DOHH2 (cell line): ENCODE measurements around the gene ZFAND2B.
A peak's percentile ranks its signal among the peaks of the same experiment; 100 is the strongest.

ENCODE experiments used
- H3F3A ChIP-seq: fragments of 200-600 bp; sonication (generic), shearing (Covaris generic); 2 replicates; pipeline ENCODE4 v1.6.0; 2016; ENCODE audit warnings: antibody characterized with exemption, mild to moderate bottlenecking; ENCODE audit not compliant: control insufficient read depth, insufficient read depth
- H3K27ac ChIP-seq: fragments of 200-600 bp; sonication (generic); 2 replicates; pipeline ENCODE4 v1.5.1; 2014; ENCODE audit warnings: low read depth, mild to moderate bottlenecking, low read length, moderate library complexity
- H3K27me3 ChIP-seq: fragments of 200-600 bp; sonication (generic); 2 replicates; pipeline ENCODE4 v1.6.1; 2014; ENCODE audit warnings: mild to moderate bottlenecking, low read length, mixed read lengths; ENCODE audit not compliant: control insufficient read depth
- H3K36me3 ChIP-seq: fragments of 200-600 bp; sonication (generic); 2 replicates; pipeline ENCODE4 v1.6.1; 2014; ENCODE audit warnings: mild to moderate bottlenecking, low read length, moderate library complexity, mixed read lengths; ENCODE audit not compliant: control insufficient read depth
- H3K4me1 ChIP-seq: fragments of 200-600 bp; sonication (generic); 2 replicates; pipeline ENCODE4 v1.6.1; 2014; ENCODE audit warnings: mild to moderate bottlenecking, low read length, mixed read lengths; ENCODE audit not compliant: control insufficient read depth
- H3K4me2 ChIP-seq: fragments of 200-600 bp; sonication (generic); 2 replicates; pipeline ENCODE4 v1.6.0; 2014; ENCODE audit warnings: mild to moderate bottlenecking, low read length, moderate library complexity
- H3K4me3 ChIP-seq: fragments of 200-600 bp; sonication (generic); 2 replicates; pipeline ENCODE4 v1.5.1; 2014; ENCODE audit warnings: mild to moderate bottlenecking, low read length, mixed read lengths
- H3K79me2 ChIP-seq: fragments of 200-600 bp; sonication (generic); 2 replicates; pipeline ENCODE4 v1.6.1; 2014; ENCODE audit warnings: mild to moderate bottlenecking, low read length, mixed read lengths; ENCODE audit not compliant: control insufficient read depth
- H3K9me2 ChIP-seq: fragments of 200-600 bp; sonication (generic); replicated peaks from 2 replicates; pipeline ENCODE4 v1.6.1; 2014; ENCODE audit warnings: mild to moderate bottlenecking, low read length, mixed read lengths; ENCODE audit not compliant: control insufficient read depth
- H3K9me3 ChIP-seq: fragments of 200-600 bp; sonication (generic); 2 replicates; pipeline ENCODE4 v1.6.1; 2014; ENCODE audit warnings: antibody characterized with exemption, low read length, mixed read lengths; ENCODE audit not compliant: control insufficient read depth, insufficient read depth
- H4K20me1 ChIP-seq: fragments of 200-600 bp; sonication (generic); 2 replicates; pipeline ENCODE4 v1.6.0; 2014; ENCODE audit warnings: low read depth, mild to moderate bottlenecking, antibody characterized with exemption, low read length, moderate library complexity; ENCODE audit not compliant: control insufficient read depth, insufficient read depth
- EZH2phosphoT487 ChIP-seq: fragments of 200-600 bp; sonication (generic); IDR thresholded peaks from 2 replicates; pipeline ENCODE4 v1.6.1; 2017; ENCODE audit warnings: borderline replicate concordance, mild to moderate bottlenecking, antibody characterized with exemption, low read length, moderate library complexity, mixed read lengths
- TF ChIP-seq, protein P1 (sequence below): fragments of 200-600 bp; sonication (generic); IDR thresholded peaks from one replicate; pipeline ENCODE4 v1.5.1; 2014; ENCODE audit warnings: antibody characterized with exemption, mild to moderate bottlenecking, low read depth, low read length; ENCODE audit not compliant: poor library complexity, severe bottlenecking

ZFAND2B gene

DNA sequence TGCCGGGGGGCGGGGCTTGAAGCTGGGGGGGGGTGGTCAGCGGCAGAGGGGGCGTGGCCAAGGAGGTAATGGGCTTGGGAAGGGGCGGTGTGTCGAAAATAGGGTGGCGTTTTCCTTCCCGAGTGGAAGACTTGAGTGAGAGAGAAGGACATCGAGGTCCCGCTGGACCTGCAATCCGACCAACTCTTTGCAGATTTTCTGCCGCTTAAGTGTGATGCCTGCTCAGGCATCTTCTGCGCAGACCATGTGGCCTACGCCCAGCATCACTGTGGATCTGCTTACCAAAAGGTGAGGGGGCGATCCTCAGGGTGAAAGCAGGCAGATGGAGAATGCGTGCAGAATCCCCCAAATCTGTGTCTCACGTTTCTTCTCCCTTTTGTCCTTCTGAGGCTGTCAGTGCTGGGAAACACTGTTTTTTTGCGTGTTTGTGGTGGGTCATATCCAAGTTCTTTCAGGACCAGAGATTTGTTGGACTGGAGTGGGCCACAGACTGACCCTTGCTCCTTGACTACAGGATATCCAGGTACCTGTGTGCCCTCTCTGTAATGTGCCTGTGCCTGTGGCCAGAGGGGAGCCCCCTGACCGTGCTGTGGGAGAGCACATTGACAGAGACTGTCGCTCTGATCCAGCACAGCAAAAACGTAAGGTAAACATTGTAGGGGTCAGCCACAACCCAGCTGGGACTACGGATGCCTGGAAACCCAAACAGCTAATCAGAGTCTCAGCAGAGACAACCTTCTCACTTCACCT, 727 bp downstream of the ZFAND2B start:
- TF ChIP-seq, protein P1, sequence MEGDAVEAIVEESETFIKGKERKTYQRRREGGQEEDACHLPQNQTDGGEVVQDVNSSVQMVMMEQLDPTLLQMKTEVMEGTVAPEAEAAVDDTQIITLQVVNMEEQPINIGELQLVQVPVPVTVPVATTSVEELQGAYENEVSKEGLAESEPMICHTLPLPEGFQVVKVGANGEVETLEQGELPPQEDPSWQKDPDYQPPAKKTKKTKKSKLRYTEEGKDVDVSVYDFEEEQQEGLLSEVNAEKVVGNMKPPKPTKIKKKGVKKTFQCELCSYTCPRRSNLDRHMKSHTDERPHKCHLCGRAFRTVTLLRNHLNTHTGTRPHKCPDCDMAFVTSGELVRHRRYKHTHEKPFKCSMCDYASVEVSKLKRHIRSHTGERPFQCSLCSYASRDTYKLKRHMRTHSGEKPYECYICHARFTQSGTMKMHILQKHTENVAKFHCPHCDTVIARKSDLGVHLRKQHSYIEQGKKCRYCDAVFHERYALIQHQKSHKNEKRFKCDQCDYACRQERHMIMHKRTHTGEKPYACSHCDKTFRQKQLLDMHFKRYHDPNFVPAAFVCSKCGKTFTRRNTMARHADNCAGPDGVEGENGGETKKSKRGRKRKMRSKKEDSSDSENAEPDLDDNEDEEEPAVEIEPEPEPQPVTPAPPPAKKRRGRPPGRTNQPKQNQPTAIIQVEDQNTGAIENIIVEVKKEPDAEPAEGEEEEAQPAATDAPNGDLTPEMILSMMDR: no peak
- no peak for TF ChIP-seq EZH2phosphoT487
- Histone ChIP-seq H3K36me3 (peaks cover 47% of the 10 kb centered on the region), H3K4me2 (peak overlapping the region; percentile 97), H3K79me2 (peaks cover 3% of the 10 kb centered on the region; the same call in 1 of the 2 replicates), H3F3A (peaks cover 7% of the 10 kb centered on the region; the same call in 1 of the 2 replicates), H4K20me1 (no peaks in the 10 kb centered on the region), H3K27ac (peak overlapping the region; percentile 76), H3K9me3 (no peaks in the 10 kb centered on the region), H3K4me3 (peak overlapping the region; percentile 88), H3K27me3 (no peaks in the 10 kb centered on the region), H3K4me1 (peaks cover 18% of the 10 kb centered on the region), H3K9me2 (no peaks in the 10 kb centered on the region)

DNA sequence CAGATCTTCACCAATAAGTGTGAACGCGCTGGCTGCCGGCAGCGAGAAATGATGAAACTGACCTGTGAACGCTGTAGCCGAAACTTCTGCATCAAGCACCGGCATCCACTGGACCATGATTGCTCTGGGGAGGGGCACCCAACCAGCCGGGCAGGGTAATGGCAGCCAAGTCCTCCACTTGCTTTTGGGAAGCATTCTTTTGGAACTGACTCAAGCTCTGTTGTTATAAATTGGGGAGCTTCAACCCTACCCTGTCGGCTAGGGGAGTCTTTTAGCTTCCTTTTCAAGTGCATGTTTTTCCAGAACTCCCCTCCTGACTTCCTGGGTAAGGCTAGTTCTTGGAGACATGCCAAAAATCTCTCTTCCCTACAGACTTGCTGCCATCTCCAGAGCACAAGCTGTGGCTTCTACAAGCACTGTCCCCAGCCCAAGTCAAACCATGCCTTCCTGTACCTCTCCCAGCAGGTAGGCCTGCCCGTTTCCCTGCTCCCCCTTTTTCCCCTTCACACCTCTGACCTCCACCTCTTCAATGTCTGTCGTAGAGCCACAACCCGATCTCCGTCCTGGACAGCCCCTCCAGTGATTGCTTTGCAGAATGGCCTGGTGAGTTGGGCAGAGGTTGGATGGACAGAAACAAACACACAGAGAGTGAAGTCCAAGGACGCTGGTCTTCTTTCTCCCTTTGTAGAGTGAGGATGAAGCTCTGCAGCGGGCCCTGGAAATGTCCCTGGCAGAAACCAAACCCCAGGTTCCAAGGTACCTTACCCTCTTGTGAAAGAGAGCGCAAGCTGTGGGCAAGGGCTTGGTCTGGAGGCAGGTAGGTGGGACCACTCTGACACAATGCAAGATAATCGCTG, 1.5 kb downstream of the ZFAND2B start:
- H3K36me3 ChIP-seq: peaks cover 53% of the 10 kb centered on the region
- H3F3A ChIP-seq: peaks cover 7% of the 10 kb centered on the region; the same call in 1 of the 2 replicates
- H3K4me2 ChIP-seq: peak overlapping the region; percentile 97
- H3K9me3 ChIP-seq: no peaks in the 10 kb centered on the region
- no peak overlapping the region for H3K27ac ChIP-seq
- no peaks in the 10 kb centered on the region for H3K27me3 ChIP-seq
- peaks cover 18% of the 10 kb centered on the region for H3K4me1 ChIP-seq
- peak overlapping the region; percentile 88; the same call in 1 of the 2 replicates for H3K4me3 ChIP-seq
- TF ChIP-seq, protein P1: no peak
- TF ChIP-seq EZH2phosphoT487: no peak
- H3K9me2 ChIP-seq: no peaks in the 10 kb centered on the region
- H3K79me2 ChIP-seq: peaks cover 3% of the 10 kb centered on the region; the same call in 1 of the 2 replicates
- no peaks in the 10 kb centered on the region for H4K20me1 ChIP-seq

DNA sequence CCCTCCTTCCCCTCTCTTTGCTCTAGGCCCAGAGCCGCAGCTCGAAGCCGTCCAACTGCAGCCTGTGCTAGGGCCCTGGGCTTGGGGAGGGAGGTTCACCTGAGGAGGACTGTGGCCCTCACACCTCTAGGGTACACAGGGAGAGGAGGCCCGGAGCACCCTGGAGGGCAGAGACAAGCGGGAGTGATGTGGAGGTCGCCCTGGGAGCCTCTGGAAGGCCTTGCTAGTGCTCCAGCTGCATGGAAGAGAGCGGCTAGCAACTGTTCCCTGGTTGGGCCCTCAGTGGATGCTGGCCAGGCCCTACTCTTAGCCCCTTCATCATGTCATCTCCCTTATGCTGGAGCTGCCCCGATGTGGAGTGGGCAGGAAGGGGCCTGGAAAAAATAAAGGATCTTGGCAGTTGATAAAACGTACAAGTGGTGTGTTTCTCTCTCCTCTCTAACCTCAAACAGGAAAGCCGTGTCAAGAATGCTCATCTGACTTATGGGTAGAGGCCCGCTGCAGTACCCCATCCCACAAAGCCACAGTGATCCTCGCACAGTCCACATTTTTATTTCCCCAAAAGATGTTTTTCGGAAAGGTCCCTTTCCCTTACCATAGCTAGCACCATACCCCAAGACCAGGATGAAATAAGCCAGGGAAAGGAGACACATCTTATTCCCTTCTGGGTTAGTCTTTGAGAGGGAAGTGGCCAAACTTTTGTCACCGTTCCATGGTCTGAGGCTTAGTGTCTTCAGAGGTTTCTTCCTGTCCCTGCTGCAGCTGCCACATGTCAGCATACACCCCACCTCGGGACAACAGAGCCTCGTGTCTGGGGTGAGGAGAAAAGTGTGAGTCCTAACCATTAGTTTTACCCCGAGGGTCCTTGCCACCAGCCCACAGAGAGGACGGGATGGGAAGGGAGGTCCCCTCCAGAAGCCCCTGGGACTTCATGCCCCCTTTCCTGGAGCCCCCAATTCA, 2.9 kb downstream of the ZFAND2B start:
- TF ChIP-seq, protein P1: no peak
- TF ChIP-seq EZH2phosphoT487: no peak
- Histone ChIP-seq H3K9me2 (no peaks in the 10 kb centered on the region), H3K9me3 (no peaks in the 10 kb centered on the region), H3K79me2 (peaks cover 3% of the 10 kb centered on the region; the same call in 1 of the 2 replicates), H3K27me3 (no peaks in the 10 kb centered on the region), H3K27ac (no peak overlapping the region), H3K4me3 (no peak overlapping the region), H3F3A (peaks cover 7% of the 10 kb centered on the region; the same call in 1 of the 2 replicates), H3K4me1 (peaks cover 18% of the 10 kb centered on the region), H4K20me1 (no peaks in the 10 kb centered on the region), H3K36me3 (peaks cover 67% of the 10 kb centered on the region), H3K4me2 (no peak overlapping the region)
